Measurements from ENCODE around the gene TRIM68. TPM values are rescaled to one million over a fixed set of nuclear protein-coding genes. Genes with fewer than 3 reads are reported as not detected.
A peak's percentile ranks its signal among the peaks of the same experiment; 100 is the strongest.

Gene TRIM68
- total RNA-seq, 1 donor from 2014 or later: 11.5 TPM

DNA sequence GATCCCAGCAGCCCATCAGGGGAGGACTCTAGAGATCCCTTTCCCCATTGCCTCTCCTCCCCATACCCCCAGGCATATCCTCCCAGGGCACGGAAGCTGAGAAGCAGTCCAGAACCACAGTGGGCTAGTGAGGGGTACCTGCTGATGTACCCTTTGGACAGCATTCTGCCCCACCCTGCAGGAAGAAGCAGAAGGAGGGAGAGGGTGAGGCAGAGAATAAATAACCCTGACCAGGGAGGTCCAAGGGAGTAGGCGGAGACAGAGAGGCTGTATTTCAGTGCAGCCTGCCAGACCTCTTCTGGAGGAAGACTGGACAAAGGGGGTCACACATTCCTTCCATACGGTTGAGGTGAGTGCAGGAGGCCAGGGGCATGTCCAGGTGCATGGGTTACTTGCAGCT is 35.7 kb upstream of the TRIM68 start, which contains the start of gene OR51E1:
Gene OR51E1 (plus strand): TSS at position 301 of the 400 bp plus-strand sequence. CDS start 8,545 bp downstream, outside the sequence.
- Histone ChIP-seq H3K27me3 (ENCODE audit: insufficient read depth, low read length) (no peaks in the 10 kb centered on the region), H4K20me1 (ENCODE audit: insufficient read depth, low read length) (no peaks in the 10 kb centered on the region), H3K4me1 (ENCODE audit: insufficient read depth, low read length) (no peaks in the 10 kb centered on the region), H3K79me2 (ENCODE audit: insufficient read depth, low read length) (no peaks in the 10 kb centered on the region), H3K36me3 (ENCODE audit: insufficient read depth, low read length) (no peaks in the 10 kb centered on the region), H2AFZ (ENCODE audit: low read depth, low read length) (no peak within 1 kb of the TSS), H3K4me3 (ENCODE audit: insufficient read depth, low read depth, low read length) (no peak within 1 kb of the TSS), H3K4me2 (ENCODE audit: low read length) (no peak within 1 kb of the TSS), H3K9me3 (ENCODE audit: insufficient read depth, low read depth, low read length) (no peaks in the 10 kb centered on the region), H3K27ac (ENCODE audit: low read depth, low read length) (no peak within 1 kb of the TSS), H3K9ac (ENCODE audit: low read length) (no peak within 1 kb of the TSS)
- Mint-ChIP-seq H3K4me3 (ENCODE audit: unreplicated experiment) (no peak within 1 kb of the TSS), H3K27ac (ENCODE audit: unreplicated experiment) (peak within 1 kb of the TSS; percentile 3), H3K4me1 (ENCODE audit: low read depth, unreplicated experiment) (peaks cover 10% of the 10 kb centered on the region), H3K9me3 (ENCODE audit: unreplicated experiment) (no peaks in the 10 kb centered on the region), H3K36me3 (ENCODE audit: low read depth, unreplicated experiment) (no peaks in the 10 kb centered on the region), H3K27me3 (ENCODE audit: low read depth, unreplicated experiment) (peaks cover 3% of the 10 kb centered on the region)
- no peak for DNase-seq (ENCODE audit: low read depth)
- TF ChIP-seq, protein P1, sequence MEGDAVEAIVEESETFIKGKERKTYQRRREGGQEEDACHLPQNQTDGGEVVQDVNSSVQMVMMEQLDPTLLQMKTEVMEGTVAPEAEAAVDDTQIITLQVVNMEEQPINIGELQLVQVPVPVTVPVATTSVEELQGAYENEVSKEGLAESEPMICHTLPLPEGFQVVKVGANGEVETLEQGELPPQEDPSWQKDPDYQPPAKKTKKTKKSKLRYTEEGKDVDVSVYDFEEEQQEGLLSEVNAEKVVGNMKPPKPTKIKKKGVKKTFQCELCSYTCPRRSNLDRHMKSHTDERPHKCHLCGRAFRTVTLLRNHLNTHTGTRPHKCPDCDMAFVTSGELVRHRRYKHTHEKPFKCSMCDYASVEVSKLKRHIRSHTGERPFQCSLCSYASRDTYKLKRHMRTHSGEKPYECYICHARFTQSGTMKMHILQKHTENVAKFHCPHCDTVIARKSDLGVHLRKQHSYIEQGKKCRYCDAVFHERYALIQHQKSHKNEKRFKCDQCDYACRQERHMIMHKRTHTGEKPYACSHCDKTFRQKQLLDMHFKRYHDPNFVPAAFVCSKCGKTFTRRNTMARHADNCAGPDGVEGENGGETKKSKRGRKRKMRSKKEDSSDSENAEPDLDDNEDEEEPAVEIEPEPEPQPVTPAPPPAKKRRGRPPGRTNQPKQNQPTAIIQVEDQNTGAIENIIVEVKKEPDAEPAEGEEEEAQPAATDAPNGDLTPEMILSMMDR (IDR thresholded peaks at IDR 0.05; ENCODE audit: insufficient read depth, low read depth, low read length): no peak
- no peak for TF ChIP-seq EZH2 (IDR thresholded peaks at IDR 0.05; ENCODE audit: insufficient read depth, low read length)
- no peak for FAIRE-seq

DNA sequence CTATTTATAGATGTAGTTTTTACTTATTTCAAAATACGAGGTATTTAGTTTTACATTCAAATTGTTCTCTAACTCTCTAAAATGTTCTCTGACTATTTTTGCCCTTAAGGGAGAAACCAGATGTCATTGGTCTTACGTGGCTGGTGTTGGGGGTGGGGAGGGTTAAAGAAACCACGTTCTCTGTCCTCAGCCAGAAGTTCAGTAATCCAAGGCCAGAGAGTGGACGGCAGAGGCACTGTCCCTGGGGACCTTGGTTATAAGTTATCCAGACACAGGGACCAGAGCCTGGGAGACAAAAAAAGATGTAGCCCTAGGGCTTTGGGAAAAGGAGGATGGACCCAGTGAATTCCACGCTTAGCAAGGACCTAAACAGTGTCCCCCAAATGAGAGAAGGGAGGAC is 35.0 kb upstream of the TRIM68 start:
- Mint-ChIP-seq H3K36me3 (ENCODE audit: low read depth, unreplicated experiment) (no peaks in the 10 kb centered on the region), H3K4me3 (ENCODE audit: unreplicated experiment) (no peak overlapping the region), H3K27me3 (ENCODE audit: low read depth, unreplicated experiment) (peaks cover 3% of the 10 kb centered on the region), H3K4me1 (ENCODE audit: low read depth, unreplicated experiment) (peaks cover 10% of the 10 kb centered on the region), H3K27ac (ENCODE audit: unreplicated experiment) (no peak overlapping the region), H3K9me3 (ENCODE audit: unreplicated experiment) (no peaks in the 10 kb centered on the region)
- no peak overlapping the region for H3K27ac ChIP-seq (ENCODE audit: low read depth, low read length)
- H3K4me2 ChIP-seq (ENCODE audit: low read length): no peak overlapping the region
- no peak overlapping the region for H3K4me3 ChIP-seq (ENCODE audit: insufficient read depth, low read depth, low read length)
- no peaks in the 10 kb centered on the region for H3K4me1 ChIP-seq (ENCODE audit: insufficient read depth, low read length)
- H3K36me3 ChIP-seq (ENCODE audit: insufficient read depth, low read length): no peaks in the 10 kb centered on the region
- H3K9me3 ChIP-seq (ENCODE audit: insufficient read depth, low read depth, low read length): no peaks in the 10 kb centered on the region
- TF ChIP-seq EZH2 (IDR thresholded peaks at IDR 0.05; ENCODE audit: insufficient read depth, low read length): no peak
- TF ChIP-seq, protein P1 (IDR thresholded peaks at IDR 0.05; ENCODE audit: insufficient read depth, low read depth, low read length): no peak
- no peaks in the 10 kb centered on the region for H3K27me3 ChIP-seq (ENCODE audit: insufficient read depth, low read length)
- no peak overlapping the region for H2AFZ ChIP-seq (ENCODE audit: low read depth, low read length)
- no peak for DNase-seq (ENCODE audit: low read depth)
- no peak for FAIRE-seq
- no peak overlapping the region for H3K9ac ChIP-seq (ENCODE audit: low read length)
- no peaks in the 10 kb centered on the region for H4K20me1 ChIP-seq (ENCODE audit: insufficient read depth, low read length)
- no peaks in the 10 kb centered on the region for H3K79me2 ChIP-seq (ENCODE audit: insufficient read depth, low read length)

DNA sequence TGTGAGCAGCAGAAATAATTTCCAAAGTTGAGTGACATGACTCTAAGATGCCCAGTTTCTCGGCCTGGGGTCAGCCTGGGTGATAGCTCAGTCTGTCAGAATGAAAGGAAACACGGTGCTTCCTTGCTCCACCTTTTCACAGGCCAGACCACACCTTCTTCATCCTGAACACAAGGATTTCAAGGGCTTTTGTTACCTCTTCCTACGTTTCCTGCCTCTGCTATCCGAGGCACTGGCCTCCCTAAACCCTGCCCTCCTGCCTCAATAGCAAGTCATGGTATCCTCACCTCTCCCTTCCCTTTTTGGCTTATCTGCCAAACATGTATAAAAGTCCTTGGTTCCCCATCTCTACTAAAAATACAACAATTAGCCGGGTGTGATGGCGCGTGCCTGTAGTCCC is 34.0 kb upstream of the TRIM68 start:
- H3K27ac ChIP-seq (ENCODE audit: low read depth, low read length): no peak overlapping the region
- DNase-seq (ENCODE audit: low read depth): no peak
- Mint-ChIP-seq H3K9me3 (ENCODE audit: unreplicated experiment) (no peaks in the 10 kb centered on the region), H3K27ac (ENCODE audit: unreplicated experiment) (no peak overlapping the region), H3K36me3 (ENCODE audit: low read depth, unreplicated experiment) (no peaks in the 10 kb centered on the region), H3K27me3 (ENCODE audit: low read depth, unreplicated experiment) (peaks cover 3% of the 10 kb centered on the region), H3K4me3 (ENCODE audit: unreplicated experiment) (no peak overlapping the region), H3K4me1 (ENCODE audit: low read depth, unreplicated experiment) (peaks cover 10% of the 10 kb centered on the region)
- H3K27me3 ChIP-seq (ENCODE audit: insufficient read depth, low read length): no peaks in the 10 kb centered on the region
- no peak overlapping the region for H3K4me3 ChIP-seq (ENCODE audit: insufficient read depth, low read depth, low read length)
- no peaks in the 10 kb centered on the region for H3K9me3 ChIP-seq (ENCODE audit: insufficient read depth, low read depth, low read length)
- H3K9ac ChIP-seq (ENCODE audit: low read length): no peak overlapping the region
- FAIRE-seq: no peak
- no peak overlapping the region for H2AFZ ChIP-seq (ENCODE audit: low read depth, low read length)
- no peaks in the 10 kb centered on the region for H3K4me1 ChIP-seq (ENCODE audit: insufficient read depth, low read length)
- no peaks in the 10 kb centered on the region for H3K79me2 ChIP-seq (ENCODE audit: insufficient read depth, low read length)
- no peak overlapping the region for H3K4me2 ChIP-seq (ENCODE audit: low read length)
- H3K36me3 ChIP-seq (ENCODE audit: insufficient read depth, low read length): no peaks in the 10 kb centered on the region
- no peaks in the 10 kb centered on the region for H4K20me1 ChIP-seq (ENCODE audit: insufficient read depth, low read length)
- no peak for TF ChIP-seq EZH2 (IDR thresholded peaks at IDR 0.05; ENCODE audit: insufficient read depth, low read length)
- TF ChIP-seq, protein P1 (IDR thresholded peaks at IDR 0.05; ENCODE audit: insufficient read depth, low read depth, low read length): no peak

Measured in astrocyte (in vitro differentiated cells and primary cell).